B cell (primary cell): ENCODE results near the gene MICU1. TPM values are rescaled to one million over a fixed set of nuclear protein-coding genes. Genes with fewer than 3 reads are reported as not detected.
A peak's percentile ranks its signal among the peaks of the same experiment; 100 is the strongest.

ENCODE experiments used
- ATAC-seq: fragments of 200-7000 bp; cut with Tn5 transposase; one replicate; pipeline ENCODE4 v1.10.0; 2021; ENCODE audit warnings: low read depth, mild to moderate bottlenecking, moderate number of reproducible peaks, moderate library complexity
- CTCF ChIA-PET: fragments of 350-600 bp; sonication (Branson Sonifier 250); formaldehyde crosslinking; loops from one replicate; lab custom pipeline; 2021; ENCODE audit warnings: antibody characterized with exemption, inconsistent platforms; lab: Charles Lee
- POLR2A ChIA-PET: fragments of 350-600 bp; sonication (Branson Sonifier 250); formaldehyde crosslinking; loops from one replicate; lab custom pipeline; 2021; ENCODE audit warnings: antibody characterized with exemption; lab: Charles Lee
- DNase-seq: peaks from one replicate; pipeline ENCODE4 v3.0.0; 2013
- H2AFZ ChIP-seq: 2 replicates; pipeline ENCODE4 v1.6.1; 2012; ENCODE audit warnings: mild to moderate bottlenecking, low read depth, low read length; ENCODE audit not compliant: insufficient read depth, poor library complexity, severe bottlenecking
- H3K27ac ChIP-seq, 2 donors: 1 replicate in 1 of 2; 2 replicates in 1 of 2; pipeline ENCODE4 v1.5.1; 2012 to 2013; ENCODE audit warnings: low read length in 2 of 2, mild to moderate bottlenecking in 2 of 2, moderate library complexity in 1 of 2
- H3K27me3 ChIP-seq, 4 experiments: fragments of 200-600 bp in 1 of 4; sonication (generic) in 1 of 4; replicated peaks in 1 of 4; 1 replicate in 2 of 4; 2 replicates in 2 of 4; pipeline versions ENCODE4 v1.6.1 to v1.7.0; 2013 to 2016; ENCODE audit warnings: low read length in 3 of 4, mild to moderate bottlenecking in 2 of 4, mixed read lengths in 1 of 4, moderate library complexity in 1 of 4; ENCODE audit not compliant: insufficient read depth in 4 of 4, control insufficient read depth in 3 of 4; ENCODE audit errors: control extremely low read depth in 1 of 4
- H3K36me3 ChIP-seq, 2 experiments: replicated peaks in 1 of 2; 1 replicate in 1 of 2; 2 replicates in 1 of 2; pipeline versions ENCODE4 v1.6.1 to v1.7.1; 2013; ENCODE audit warnings: low read length in 1 of 2; ENCODE audit not compliant: insufficient read depth in 2 of 2, control insufficient read depth in 1 of 2; ENCODE audit errors: control extremely low read depth in 1 of 2, extremely low read depth in 1 of 2
- H3K4me1 ChIP-seq, 2 donors: fragments of 200-600 bp in 1 of 2; sonication (generic) in 1 of 2; 1 replicate in 1 of 2; 2 replicates in 1 of 2; pipeline versions ENCODE4 v1.5.1 to v1.6.1; 2013 to 2017; ENCODE audit warnings: low read length in 2 of 2; ENCODE audit not compliant: control insufficient read depth in 2 of 2, insufficient read depth in 2 of 2
- H3K4me2 ChIP-seq: replicated peaks from 2 replicates; pipeline ENCODE3; 2012; ENCODE audit warnings: mild to moderate bottlenecking, low read depth, low read length; ENCODE audit not compliant: poor library complexity, severe bottlenecking
- H3K4me3 ChIP-seq, 5 experiments: fragments of 200-600 bp in 1 of 5; sonication (generic) in 1 of 5; 1 replicate in 3 of 5; 2 replicates in 2 of 5; pipeline versions ENCODE4 v1.5.1 to v1.7.0; 2011 to 2016; ENCODE audit warnings: low read length in 4 of 5, mild to moderate bottlenecking in 4 of 5, low read depth in 2 of 5, control low read depth in 1 of 5, moderate library complexity in 1 of 5; ENCODE audit not compliant: insufficient read depth in 1 of 5; ENCODE audit errors: control extremely low read depth in 1 of 5, extremely low read depth in 1 of 5
- H3K79me2 ChIP-seq: fragments of 200-600 bp; sonication (generic); one replicate; pipeline ENCODE4 v1.6.0; 2016; ENCODE audit warnings: low read length; ENCODE audit not compliant: control insufficient read depth, insufficient read depth
- H3K9ac ChIP-seq: fragments of 200-600 bp; sonication (generic); 2 replicates; pipeline ENCODE4 v1.6.1; 2017; ENCODE audit warnings: mild to moderate bottlenecking, low read length, moderate library complexity
- H3K9me3 ChIP-seq, 3 donors: one replicate each; pipeline versions ENCODE4 v1.6.1 to v1.7.1; 2013; ENCODE audit warnings: low read length in 2 of 3; ENCODE audit not compliant: control insufficient read depth in 2 of 3, insufficient read depth in 1 of 3; ENCODE audit errors: control extremely low read depth in 1 of 3
- H4K20me1 ChIP-seq: 2 replicates; pipeline ENCODE4 v1.6.0; 2012; ENCODE audit warnings: mild to moderate bottlenecking, low read length; ENCODE audit not compliant: insufficient read depth, control insufficient read depth, poor library complexity, severe bottlenecking
- H3K27ac Mint-ChIP-seq: one replicate; pipeline ENCODE4 v1.8.0; 2021; ENCODE audit warnings: mixed read lengths
- H3K27me3 Mint-ChIP-seq: one replicate; pipeline ENCODE4 v1.8.0; 2021; ENCODE audit warnings: mixed read lengths
- H3K4me1 Mint-ChIP-seq: one replicate; pipeline ENCODE4 v1.8.0; 2021; ENCODE audit warnings: mixed read lengths
- H3K4me3 Mint-ChIP-seq: one replicate; pipeline ENCODE4 v1.8.0; 2021; ENCODE audit warnings: mixed read lengths
- H3K9me3 Mint-ChIP-seq: one replicate; pipeline ENCODE4 v1.8.0; 2022; ENCODE audit warnings: mixed read lengths; ENCODE audit not compliant: insufficient read depth
- CTCF ChIP-seq: fragments of 200-600 bp; IDR thresholded peaks from one replicate; pipeline ENCODE4 v1.8.0; 2022; ENCODE audit warnings: antibody characterized with exemption, mild to moderate bottlenecking
- EZH2 ChIP-seq: IDR thresholded peaks from 2 replicates; pipeline ENCODE4 v1.6.1; 2012; ENCODE audit warnings: borderline replicate concordance, low read depth, mild to moderate bottlenecking, moderate library complexity, low read length; ENCODE audit not compliant: insufficient read depth, poor library complexity, severe bottlenecking
- WGBS: methylation state at CpG from one replicate; pipeline ENCODE4 v1.1.5; 2013; ENCODE audit warnings: missing lambda C conversion rate; ENCODE audit not compliant: insufficient coverage; 5-methylcytosine and 5-hydroxymethylcytosine counted together
- intact Hi-C: fragments of 100-400 bp; cut with micrococcal nuclease; formaldehyde crosslinking; loops from one replicate; pipeline ENCODE4 v1.10.0; 2022
- polyA plus RNA-seq: library from polyadenylated mRNA; depleted of rRNA; stranded (reverse); fragments of >200 nt; gene quantifications from 2 replicates; pipeline ENCODE4 v1.2.3, GENCODE V29; 2012
- total RNA-seq, 2 donors: library from RNA; stranded (reverse); fragments of 120-200 nt in 1 of 2; gene quantifications; 1 replicate in 1 of 2; 2 replicates in 1 of 2; pipeline versions ENCODE4 v1.2.3 to v1.2.4, GENCODE V29; 2013 to 2022

MICU1 gene
- total and polyA plus RNA-seq, 2 donors (not counting 1 experiment from before 2014, with no cell fraction given): 12.0 to 34.7 TPM

GRCh38 chr10:72364239-72364777, 261.6 kb downstream of the MICU1 start:
- Mint-ChIP-seq H3K9me3 (no peaks in the 10 kb centered on the region), H3K4me3 (peak overlapping the region; percentile 46), H3K27ac (peak overlapping the region; percentile 51), H3K27me3 (no peaks in the 10 kb centered on the region), H3K4me1 (peaks cover 12% of the 10 kb centered on the region)
- Histone ChIP-seq H3K4me3 (peak overlapping the region in 4 of 5 experiments; percentile 17 to 33 (median 26)), H4K20me1 (no peaks in the 10 kb centered on the region), H3K9me3 (no peaks in the 10 kb centered on the region), H3K27ac (peak overlapping the region; percentile 55 to 70), H3K4me1 (peaks cover 9 to 10% of the 10 kb centered on the region in 2 donors), H3K9ac (peak overlapping the region; percentile 48), H3K27me3 (no peaks in the 10 kb centered on the region), H3K79me2 (no peaks in the 10 kb centered on the region), H3K4me2 (peak overlapping the region; percentile 66), H2AFZ (peak overlapping the region; percentile 93), H3K36me3 (peaks cover 0 to 15% of the 10 kb centered on the region in 2 experiments)
- DNase-seq (peak; percentile 89), ATAC-seq (peak; percentile 100)
- ChIA-PET CTCF (interaction anchor here (0.7 to 4.1 kb wide), 22 partner anchors 9 to 794 kb away, joined by 3 to 100 read pairs (median 5); partner anchors contain the start of genes DNAJB12 and MCU), POLR2A (interaction anchor here (0.6 kb wide), 1 partner anchor 1502 kb away, joined by 3 read pairs; no protein-coding TSS in a partner anchor)
- WGBS: 1% methylated on average over 8 of the region's 12 CpGs
- no peak for TF ChIP-seq EZH2
- TF ChIP-seq CTCF: peak; percentile 87
- intact Hi-C loops: loop anchor here (1.0 to 5.0 kb wide), 6 partner anchors 203 to 795 kb away; partner anchors contain the start of genes MCU and MICU1

- no peak overlapping the region for H3K27ac ChIP-seq
- no peak overlapping the region for H3K4me2 ChIP-seq
- H3K27me3 ChIP-seq: no peaks in the 10 kb centered on the region
- H2AFZ ChIP-seq: no peak overlapping the region
- H4K20me1 ChIP-seq: peaks cover 9% of the 10 kb centered on the region
- H3K4me1 ChIP-seq: peaks cover 15 to 17% of the 10 kb centered on the region in 2 donors
- DNase-seq (no peak), ATAC-seq (no peak)
- H3K36me3 ChIP-seq: no peaks in the 10 kb centered on the region
- Mint-ChIP-seq H3K9me3 (no peaks in the 10 kb centered on the region), H3K4me3 (no peak overlapping the region), H3K27me3 (no peaks in the 10 kb centered on the region), H3K27ac (no peak overlapping the region), H3K4me1 (peaks cover 29% of the 10 kb centered on the region)
- intact Hi-C loops: loop anchor here (10.0 kb wide), 1 partner anchor 888 kb away; the partner anchor contains the start of gene DNAJC9
- TF ChIP-seq EZH2 (no peak), CTCF (no peak)
- CTCF ChIA-PET: no interaction called here
- WGBS: no CpG with 5 or more reads among the region's 4 CpGs
- no peak overlapping the region for H3K9ac ChIP-seq
- H3K9me3 ChIP-seq: no peaks in the 10 kb centered on the region
- H3K4me3 ChIP-seq: no peak overlapping the region
- POLR2A ChIA-PET: interaction anchor here (0.6 kb wide), 1 partner anchor 696 kb away, joined by 3 read pairs; no protein-coding TSS in a partner anchor
- H3K79me2 ChIP-seq: peaks cover 24% of the 10 kb centered on the region
Measured at GRCh38 chr10:72356987-72357386, 268.9 kb downstream of the MICU1 start.
